Keratinocyte (primary cell): ENCODE data around the gene SSBP2. TPM values are rescaled to one million over a fixed set of nuclear protein-coding genes. Genes with fewer than 3 reads are reported as not detected.

Experiments
- DNase-seq: peaks from one replicate; pipeline ENCODE4 v3.0.0-alpha.2; 2011; ENCODE audit warnings: low read depth, missing footprints, low spot score
- FAIRE-seq: peaks from 2 replicates; lab custom pipeline; 2011; peaks lifted over from hg19 to GRCh38; lab: Jason Lieb, UNC
- H2AFZ ChIP-seq: 2 replicates; pipeline ENCODE4 v1.6.0; 2012; ENCODE audit warnings: low read length, control low read depth, inconsistent platforms; ENCODE audit not compliant: control insufficient read depth
- H3K27ac ChIP-seq: 2 replicates; pipeline ENCODE4 v1.5.1; 2011; ENCODE audit warnings: low read length; ENCODE audit not compliant: control insufficient read depth, insufficient read depth
- H3K27me3 ChIP-seq: 3 replicates; pipeline ENCODE4 v1.6.0; 2011; ENCODE audit warnings: low read length; ENCODE audit not compliant: control insufficient read depth, insufficient read depth; ENCODE audit errors: extremely low read depth
- H3K36me3 ChIP-seq, 2 experiments: 2 replicates in 1 of 2; 3 replicates in 1 of 2; pipeline ENCODE4 v1.5.1; 2011; ENCODE audit warnings: low read length in 2 of 2, mild to moderate bottlenecking in 1 of 2; ENCODE audit not compliant: control insufficient read depth in 2 of 2, insufficient read depth in 2 of 2; ENCODE audit errors: extremely low read depth in 1 of 2
- H3K4me1 ChIP-seq: 3 replicates; pipeline ENCODE4 v1.5.1; 2011; ENCODE audit warnings: low read length; ENCODE audit not compliant: control insufficient read depth, insufficient read depth; ENCODE audit errors: extremely low read depth
- H3K4me2 ChIP-seq: 3 replicates; pipeline ENCODE4 v1.6.0; 2011; ENCODE audit warnings: low read depth, low read length; ENCODE audit not compliant: control insufficient read depth, insufficient read depth; ENCODE audit errors: extremely low read depth
- H3K4me3 ChIP-seq, 3 experiments: fragments of 200-600 bp in 1 of 3; sonication (generic) in 1 of 3; 2 replicates in 2 of 3; 3 replicates in 1 of 3; pipeline ENCODE4 v1.5.1; 2011 to 2016; ENCODE audit warnings: low read length in 3 of 3, mild to moderate bottlenecking in 3 of 3, control low read depth in 2 of 3, inconsistent platforms in 1 of 3, low read depth in 1 of 3, mixed read lengths in 1 of 3, mixed run types in 1 of 3, moderate library complexity in 1 of 3; ENCODE audit not compliant: control insufficient read depth in 2 of 3, insufficient read depth in 2 of 3; ENCODE audit errors: extremely low read depth in 1 of 3
- H3K79me2 ChIP-seq: 2 replicates; pipeline ENCODE4 v1.6.0; 2012; ENCODE audit warnings: low read length; ENCODE audit not compliant: control insufficient read depth, insufficient read depth
- H3K9ac ChIP-seq: 3 replicates; pipeline ENCODE4 v1.6.0; 2011; ENCODE audit warnings: low read length; ENCODE audit not compliant: control insufficient read depth, insufficient read depth; ENCODE audit errors: extremely low read depth
- H3K9me1 ChIP-seq: 3 replicates; pipeline ENCODE4 v1.6.0; 2011; ENCODE audit warnings: low read length; ENCODE audit not compliant: control insufficient read depth, insufficient read depth; ENCODE audit errors: extremely low read depth
- H3K9me3 ChIP-seq: 2 replicates; pipeline ENCODE4 v1.5.1; 2012; ENCODE audit warnings: low read depth, low read length; ENCODE audit not compliant: control insufficient read depth
- H4K20me1 ChIP-seq: 3 replicates; pipeline ENCODE4 v1.6.0; 2011; ENCODE audit warnings: low read length; ENCODE audit not compliant: control insufficient read depth, insufficient read depth; ENCODE audit errors: extremely low read depth
- EZH2 ChIP-seq: IDR thresholded peaks from one replicate; pipeline ENCODE4 v1.6.1; 2012; ENCODE audit warnings: inconsistent platforms, mild to moderate bottlenecking, low read length, moderate library complexity
- dilution Hi-C: fragments of 300-500 bp; cut with MboI; formaldehyde crosslinking; loops from one replicate; pipeline ENCODE4 v1.7.0; 2020; ENCODE audit warnings: low sequenced_read_pairs; ENCODE audit not compliant: extremely low pct_ligation_motif_present
- polyA plus RNA-seq, 5 experiments: library from polyadenylated mRNA; depleted of rRNA in 3 of 5; stranded (reverse) in 3 of 5; stranded (forward) in 1 of 5; unstranded in 1 of 5; fragments of >200 nt; gene quantifications; 1 replicate in 1 of 5; 2 replicates in 3 of 5; 3 replicates in 1 of 5; pipeline versions ENCODE4 v1.2.1 to v1.2.3, GENCODE V29; 2011 to 2012; ENCODE audit warnings: missing spikeins in 2 of 5, low read depth in 1 of 5, low replicate concordance in 1 of 5
- TF ChIP-seq, protein P1 (sequence below), 3 experiments: IDR thresholded peaks in 1 of 3; conservative IDR thresholded peaks in 1 of 3; optimal IDR thresholded peaks in 1 of 3; 2 replicates in 2 of 3; 3 replicates in 1 of 3; pipeline versions ENCODE3 to v1.5.1; 2011; ENCODE audit warnings: low read length in 3 of 3, mild to moderate bottlenecking in 3 of 3, moderate library complexity in 2 of 3, control low read depth in 1 of 3, inconsistent platforms in 1 of 3; ENCODE audit not compliant: insufficient read depth in 2 of 3; ENCODE audit errors: extremely low read depth in 1 of 3

The SSBP2 gene
- polyA plus RNA-seq, 1 donor (not counting 4 experiments of a cell fraction or from before 2014, with no cell fraction given), result 14.6 TPM

DNA sequence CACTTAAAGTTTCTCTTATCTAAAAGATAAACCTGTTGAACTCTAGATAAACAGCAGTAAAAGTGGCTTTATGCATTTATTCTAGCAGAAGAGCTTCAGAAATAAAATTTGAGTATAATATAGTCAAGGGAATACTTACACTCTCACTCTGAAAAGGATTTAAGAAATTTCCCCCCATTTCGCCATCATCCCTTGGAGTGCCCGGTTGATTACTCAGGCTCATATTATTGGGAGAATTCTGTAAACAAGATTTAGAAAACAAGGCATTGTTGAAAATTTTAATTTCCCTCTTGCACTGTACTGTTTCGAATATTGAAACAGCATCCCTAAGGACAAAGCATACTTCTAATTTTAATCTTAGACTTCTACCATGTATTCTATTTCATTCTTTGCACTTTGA lies 322.5 kb downstream of the SSBP2 start:
- no peaks in the 10 kb centered on the region for H3K36me3 ChIP-seq
- H2AFZ ChIP-seq, result no peak overlapping the region
- no peak overlapping the region for H3K9ac ChIP-seq
- TF ChIP-seq, protein P1, sequence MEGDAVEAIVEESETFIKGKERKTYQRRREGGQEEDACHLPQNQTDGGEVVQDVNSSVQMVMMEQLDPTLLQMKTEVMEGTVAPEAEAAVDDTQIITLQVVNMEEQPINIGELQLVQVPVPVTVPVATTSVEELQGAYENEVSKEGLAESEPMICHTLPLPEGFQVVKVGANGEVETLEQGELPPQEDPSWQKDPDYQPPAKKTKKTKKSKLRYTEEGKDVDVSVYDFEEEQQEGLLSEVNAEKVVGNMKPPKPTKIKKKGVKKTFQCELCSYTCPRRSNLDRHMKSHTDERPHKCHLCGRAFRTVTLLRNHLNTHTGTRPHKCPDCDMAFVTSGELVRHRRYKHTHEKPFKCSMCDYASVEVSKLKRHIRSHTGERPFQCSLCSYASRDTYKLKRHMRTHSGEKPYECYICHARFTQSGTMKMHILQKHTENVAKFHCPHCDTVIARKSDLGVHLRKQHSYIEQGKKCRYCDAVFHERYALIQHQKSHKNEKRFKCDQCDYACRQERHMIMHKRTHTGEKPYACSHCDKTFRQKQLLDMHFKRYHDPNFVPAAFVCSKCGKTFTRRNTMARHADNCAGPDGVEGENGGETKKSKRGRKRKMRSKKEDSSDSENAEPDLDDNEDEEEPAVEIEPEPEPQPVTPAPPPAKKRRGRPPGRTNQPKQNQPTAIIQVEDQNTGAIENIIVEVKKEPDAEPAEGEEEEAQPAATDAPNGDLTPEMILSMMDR (optimal IDR thresholded peaks at IDR 0.05 in 1 of 3, IDR thresholded peaks at IDR 0.05 in 1 of 3, conservative IDR thresholded peaks at IDR 0.05 in 1 of 3; ENCODE audit: extremely low read depth in 1 of 3, insufficient read depth in 2 of 3, low read length in 3 of 3), result no peak
- no peak for TF ChIP-seq EZH2
- no peak overlapping the region for H3K27ac ChIP-seq
- H4K20me1 ChIP-seq, result no peaks in the 10 kb centered on the region
- H3K9me3 ChIP-seq, result no peaks in the 10 kb centered on the region
- H3K79me2 ChIP-seq, result no peaks in the 10 kb centered on the region
- H3K4me2 ChIP-seq, result no peak overlapping the region
- no peaks in the 10 kb centered on the region for H3K9me1 ChIP-seq
- dilution Hi-C loops, result no loop called here
- no peaks in the 10 kb centered on the region for H3K27me3 ChIP-seq
- no peak overlapping the region for H3K4me3 ChIP-seq
- peaks cover 2% of the 10 kb centered on the region for H3K4me1 ChIP-seq
- DNase-seq (no peak), FAIRE-seq (no peak)

DNA sequence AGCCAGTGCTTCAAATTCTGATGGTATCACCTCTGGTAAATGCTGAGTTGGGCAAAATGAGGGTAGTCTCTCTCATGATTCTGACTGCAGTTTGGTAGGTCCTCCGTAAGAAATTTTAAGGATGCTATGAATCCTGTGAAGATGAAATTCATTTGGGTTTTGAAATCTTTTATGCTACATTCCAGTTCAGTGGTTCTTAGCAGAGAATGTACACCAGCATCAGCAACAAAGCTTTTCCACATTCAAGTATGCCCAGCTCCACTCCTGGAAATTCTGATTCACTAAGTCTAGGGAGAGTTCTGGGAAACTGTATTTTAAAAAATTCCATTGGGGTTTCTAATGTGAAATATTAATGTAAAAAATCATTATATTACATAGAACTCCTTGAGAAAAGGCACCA lies 323.3 kb downstream of the SSBP2 start:
- Histone ChIP-seq H3K27me3 (no peaks in the 10 kb centered on the region), H2AFZ (no peak overlapping the region), H4K20me1 (no peaks in the 10 kb centered on the region), H3K36me3 (no peaks in the 10 kb centered on the region), H3K4me1 (peaks cover 2% of the 10 kb centered on the region), H3K79me2 (no peaks in the 10 kb centered on the region), H3K9me1 (no peaks in the 10 kb centered on the region), H3K9ac (no peak overlapping the region), H3K9me3 (no peaks in the 10 kb centered on the region), H3K4me3 (no peak overlapping the region), H3K4me2 (no peak overlapping the region), H3K27ac (no peak overlapping the region)
- dilution Hi-C loops, result no loop called here
- no peak for TF ChIP-seq EZH2
- TF ChIP-seq, protein P1 (optimal IDR thresholded peaks at IDR 0.05 in 1 of 3, IDR thresholded peaks at IDR 0.05 in 1 of 3, conservative IDR thresholded peaks at IDR 0.05 in 1 of 3; ENCODE audit: extremely low read depth in 1 of 3, insufficient read depth in 2 of 3, low read length in 3 of 3), result no peak
- DNase-seq (no peak), FAIRE-seq (peak; percentile 9)
